T-helper 2 cell treated with Interferon-gamma antibody and Interleukin-4, amounts not matched to agents 5 μg/mL and 100 μg/mL, for 36 hours (primary cell): ENCODE measurements around the gene S100A8.

Source experiments
- DNase-seq: peaks from one replicate; pipeline ENCODE4 v3.0.0; 2021; ENCODE audit warnings: low spot score
- H3K27ac Mint-ChIP-seq: one replicate; pipeline ENCODE4 v1.8.0; 2021; ENCODE audit warnings: mild to moderate bottlenecking, mixed read lengths
- H3K27me3 Mint-ChIP-seq: one replicate; pipeline ENCODE4 v1.8.0; 2021; ENCODE audit warnings: low read depth, mixed read lengths
- H3K36me3 Mint-ChIP-seq: one replicate; pipeline ENCODE4 v1.8.0; 2021; ENCODE audit warnings: low read depth, mixed read lengths
- H3K4me1 Mint-ChIP-seq: one replicate; pipeline ENCODE4 v1.8.0; 2021; ENCODE audit warnings: low read depth, mixed read lengths
- H3K4me3 Mint-ChIP-seq: one replicate; pipeline ENCODE4 v1.8.0; 2022; ENCODE audit warnings: mild to moderate bottlenecking, moderate library complexity, mixed read lengths
- H3K9me3 Mint-ChIP-seq: one replicate; pipeline ENCODE4 v1.8.0; 2021; ENCODE audit warnings: mixed read lengths

The S100A8 gene

GRCh38 chr1:153368495-153368894 is 22.4 kb downstream of the S100A8 start:
- H3K9me3 Mint-ChIP-seq: no peaks in the 10 kb centered on the region

GRCh38 chr1:153367090-153367489 is 23.8 kb downstream of the S100A8 start:
- DNase-seq: no peak
- H3K36me3 Mint-ChIP-seq: no peaks in the 10 kb centered on the region
- H3K27me3 Mint-ChIP-seq: peaks cover 8% of the 10 kb centered on the region
- H3K27ac Mint-ChIP-seq: no peak overlapping the region
- no peak overlapping the region for H3K4me3 Mint-ChIP-seq
- no peaks in the 10 kb centered on the region for H3K4me1 Mint-ChIP-seq
- H3K9me3 Mint-ChIP-seq: no peaks in the 10 kb centered on the region

More at GRCh38 chr1:153368495-153368894, 22.4 kb downstream of the S100A8 start:
- Mint-ChIP-seq H3K36me3 (no peaks in the 10 kb centered on the region), H3K4me1 (no peaks in the 10 kb centered on the region), H3K27ac (no peak overlapping the region), H3K27me3 (no peaks in the 10 kb centered on the region), H3K4me3 (no peak overlapping the region)
- DNase-seq: no peak

GRCh38 chr1:153366261-153366660 is 24.6 kb downstream of the S100A8 start:
- Mint-ChIP-seq H3K27ac (no peak overlapping the region), H3K4me3 (no peak overlapping the region), H3K36me3 (no peaks in the 10 kb centered on the region), H3K4me1 (no peaks in the 10 kb centered on the region), H3K27me3 (peaks cover 8% of the 10 kb centered on the region), H3K9me3 (no peaks in the 10 kb centered on the region)
- no peak for DNase-seq

GRCh38 chr1:153365696-153366095 is 25.2 kb downstream of the S100A8 start:
- Mint-ChIP-seq H3K27ac (no peak overlapping the region), H3K36me3 (no peaks in the 10 kb centered on the region), H3K9me3 (no peaks in the 10 kb centered on the region), H3K4me3 (no peak overlapping the region), H3K27me3 (peaks cover 8% of the 10 kb centered on the region), H3K4me1 (no peaks in the 10 kb centered on the region)
- DNase-seq: no peak

GRCh38 chr1:153364766-153365666 is 25.9 kb downstream of the S100A8 start:
- Mint-ChIP-seq H3K36me3 (no peaks in the 10 kb centered on the region), H3K27me3 (peaks cover 8% of the 10 kb centered on the region), H3K27ac (no peak overlapping the region), H3K4me1 (no peaks in the 10 kb centered on the region), H3K4me3 (no peak overlapping the region), H3K9me3 (no peaks in the 10 kb centered on the region)
- no peak for DNase-seq

GRCh38 chr1:153364156-153364555 is 26.7 kb downstream of the S100A8 start:
- DNase-seq: no peak
- H3K27me3 Mint-ChIP-seq: peaks cover 8% of the 10 kb centered on the region
- no peaks in the 10 kb centered on the region for H3K36me3 Mint-ChIP-seq
- H3K4me3 Mint-ChIP-seq: no peak overlapping the region
- no peaks in the 10 kb centered on the region for H3K9me3 Mint-ChIP-seq
- H3K27ac Mint-ChIP-seq: no peak overlapping the region
- no peaks in the 10 kb centered on the region for H3K4me1 Mint-ChIP-seq

GRCh38 chr1:153363641-153364040 is 27.2 kb downstream of the S100A8 start:
- no peak for DNase-seq
- H3K27ac Mint-ChIP-seq: no peak overlapping the region
- no peaks in the 10 kb centered on the region for H3K36me3 Mint-ChIP-seq
- H3K4me1 Mint-ChIP-seq: no peaks in the 10 kb centered on the region
- no peak overlapping the region for H3K4me3 Mint-ChIP-seq
- no peaks in the 10 kb centered on the region for H3K9me3 Mint-ChIP-seq
- H3K27me3 Mint-ChIP-seq: peaks cover 8% of the 10 kb centered on the region

GRCh38 chr1:153362187-153362775 is 28.6 kb downstream of the S100A8 start:
- Mint-ChIP-seq H3K4me3 (no peak overlapping the region), H3K36me3 (no peaks in the 10 kb centered on the region), H3K27ac (no peak overlapping the region), H3K9me3 (no peaks in the 10 kb centered on the region), H3K4me1 (no peaks in the 10 kb centered on the region), H3K27me3 (peaks cover 8% of the 10 kb centered on the region)
- no peak for DNase-seq

- no peak for DNase-seq
- H3K9me3 Mint-ChIP-seq: no peaks in the 10 kb centered on the region
- H3K27ac Mint-ChIP-seq: no peak overlapping the region
- H3K27me3 Mint-ChIP-seq: peaks cover 8% of the 10 kb centered on the region
- H3K4me1 Mint-ChIP-seq: no peaks in the 10 kb centered on the region
- H3K4me3 Mint-ChIP-seq: no peak overlapping the region
- H3K36me3 Mint-ChIP-seq: no peaks in the 10 kb centered on the region
Observed at GRCh38 chr1:153361480-153362109, 29.3 kb downstream of the S100A8 start.

- no peak for DNase-seq
- Mint-ChIP-seq H3K36me3 (no peaks in the 10 kb centered on the region), H3K9me3 (no peaks in the 10 kb centered on the region), H3K27ac (no peak overlapping the region), H3K27me3 (peaks cover 8% of the 10 kb centered on the region), H3K4me3 (no peak overlapping the region), H3K4me1 (no peaks in the 10 kb centered on the region)
Observed at GRCh38 chr1:153360592-153361479, 30.0 kb downstream of the S100A8 start.

- no peak for DNase-seq
- Mint-ChIP-seq H3K36me3 (no peaks in the 10 kb centered on the region), H3K4me1 (no peaks in the 10 kb centered on the region), H3K9me3 (no peaks in the 10 kb centered on the region), H3K27me3 (peaks cover 8% of the 10 kb centered on the region), H3K27ac (no peak overlapping the region), H3K4me3 (no peak overlapping the region)
Observed at GRCh38 chr1:153360190-153360589, 30.7 kb downstream of the S100A8 start.

GRCh38 chr1:153359241-153359640 is 31.6 kb downstream of the S100A8 start:
- Mint-ChIP-seq H3K4me3 (no peak overlapping the region), H3K4me1 (no peaks in the 10 kb centered on the region)

GRCh38 chr1:153358691-153358975 is 32.2 kb downstream of the S100A8 start:
- peaks cover 8% of the 10 kb centered on the region for H3K27me3 Mint-ChIP-seq
- H3K36me3 Mint-ChIP-seq: no peaks in the 10 kb centered on the region
- H3K9me3 Mint-ChIP-seq: no peaks in the 10 kb centered on the region
- H3K4me1 Mint-ChIP-seq: no peaks in the 10 kb centered on the region
- H3K27ac Mint-ChIP-seq: no peak overlapping the region
- no peak overlapping the region for H3K4me3 Mint-ChIP-seq
- DNase-seq: no peak

More at GRCh38 chr1:153359241-153359640, 31.6 kb downstream of the S100A8 start:
- peaks cover 8% of the 10 kb centered on the region for H3K27me3 Mint-ChIP-seq
- no peaks in the 10 kb centered on the region for H3K36me3 Mint-ChIP-seq
- H3K27ac Mint-ChIP-seq: no peak overlapping the region
- H3K9me3 Mint-ChIP-seq: no peaks in the 10 kb centered on the region
- DNase-seq: no peak
